Measurements from ENCODE around the gene LRRC7. TPM values are rescaled to one million over a fixed set of nuclear protein-coding genes. Genes with fewer than 3 reads are reported as not detected.

The LRRC7 gene
- total and polyA plus RNA-seq, 2 experiments from 2014 or later: 1.2 TPM; not detected in 1

GRCh38 chr1:70086897-70087296 is 519.2 kb downstream of the LRRC7 start:
- DNase-seq (ENCODE audit: low spot score): no peak
- no peak overlapping the region for H3K4me3 ChIP-seq

More at GRCh38 chr1:70086897-70087296, 519.2 kb downstream of the LRRC7 start:
- Mint-ChIP-seq H3K36me3 (ENCODE audit: low read depth) (no peaks in the 10 kb centered on the region), H3K4me1 (peaks cover 2% of the 10 kb centered on the region; the same call in 2 of the 3 replicates), H3K9me3 (no peaks in the 10 kb centered on the region), H3K27ac (no peak overlapping the region), H3K27me3 (ENCODE audit: insufficient read depth, low read depth, poor library complexity) (no peaks in the 10 kb centered on the region), H3K4me3 (no peak overlapping the region)
- no peak overlapping the region for H2AFZ ChIP-seq
- H3K4me1 ChIP-seq (ENCODE audit: insufficient read depth): no peaks in the 10 kb centered on the region
- no peak for TF ChIP-seq ZNF114 (CRISPR knock-in tag; IDR thresholded peaks at IDR 0.05)
- TF ChIP-seq ETS1 (IDR thresholded peaks at IDR 0.05): no peak
- no peak for TF ChIP-seq REST (IDR thresholded peaks at IDR 0.05; ENCODE audit: unreplicated experiment)
- TF ChIP-seq NANOG (IDR thresholded peaks at IDR 0.05; ENCODE audit: borderline replicate concordance): no peak
- TF ChIP-seq, protein P1, sequence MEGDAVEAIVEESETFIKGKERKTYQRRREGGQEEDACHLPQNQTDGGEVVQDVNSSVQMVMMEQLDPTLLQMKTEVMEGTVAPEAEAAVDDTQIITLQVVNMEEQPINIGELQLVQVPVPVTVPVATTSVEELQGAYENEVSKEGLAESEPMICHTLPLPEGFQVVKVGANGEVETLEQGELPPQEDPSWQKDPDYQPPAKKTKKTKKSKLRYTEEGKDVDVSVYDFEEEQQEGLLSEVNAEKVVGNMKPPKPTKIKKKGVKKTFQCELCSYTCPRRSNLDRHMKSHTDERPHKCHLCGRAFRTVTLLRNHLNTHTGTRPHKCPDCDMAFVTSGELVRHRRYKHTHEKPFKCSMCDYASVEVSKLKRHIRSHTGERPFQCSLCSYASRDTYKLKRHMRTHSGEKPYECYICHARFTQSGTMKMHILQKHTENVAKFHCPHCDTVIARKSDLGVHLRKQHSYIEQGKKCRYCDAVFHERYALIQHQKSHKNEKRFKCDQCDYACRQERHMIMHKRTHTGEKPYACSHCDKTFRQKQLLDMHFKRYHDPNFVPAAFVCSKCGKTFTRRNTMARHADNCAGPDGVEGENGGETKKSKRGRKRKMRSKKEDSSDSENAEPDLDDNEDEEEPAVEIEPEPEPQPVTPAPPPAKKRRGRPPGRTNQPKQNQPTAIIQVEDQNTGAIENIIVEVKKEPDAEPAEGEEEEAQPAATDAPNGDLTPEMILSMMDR (conservative IDR thresholded peaks at IDR 0.05; ENCODE audit: low read depth in 2 of 2): no peak
- no peak for TF ChIP-seq CREB1 (CRISPR knock-in tag; IDR thresholded peaks at IDR 0.05; ENCODE audit: low read depth)
- TF ChIP-seq, protein P2, sequence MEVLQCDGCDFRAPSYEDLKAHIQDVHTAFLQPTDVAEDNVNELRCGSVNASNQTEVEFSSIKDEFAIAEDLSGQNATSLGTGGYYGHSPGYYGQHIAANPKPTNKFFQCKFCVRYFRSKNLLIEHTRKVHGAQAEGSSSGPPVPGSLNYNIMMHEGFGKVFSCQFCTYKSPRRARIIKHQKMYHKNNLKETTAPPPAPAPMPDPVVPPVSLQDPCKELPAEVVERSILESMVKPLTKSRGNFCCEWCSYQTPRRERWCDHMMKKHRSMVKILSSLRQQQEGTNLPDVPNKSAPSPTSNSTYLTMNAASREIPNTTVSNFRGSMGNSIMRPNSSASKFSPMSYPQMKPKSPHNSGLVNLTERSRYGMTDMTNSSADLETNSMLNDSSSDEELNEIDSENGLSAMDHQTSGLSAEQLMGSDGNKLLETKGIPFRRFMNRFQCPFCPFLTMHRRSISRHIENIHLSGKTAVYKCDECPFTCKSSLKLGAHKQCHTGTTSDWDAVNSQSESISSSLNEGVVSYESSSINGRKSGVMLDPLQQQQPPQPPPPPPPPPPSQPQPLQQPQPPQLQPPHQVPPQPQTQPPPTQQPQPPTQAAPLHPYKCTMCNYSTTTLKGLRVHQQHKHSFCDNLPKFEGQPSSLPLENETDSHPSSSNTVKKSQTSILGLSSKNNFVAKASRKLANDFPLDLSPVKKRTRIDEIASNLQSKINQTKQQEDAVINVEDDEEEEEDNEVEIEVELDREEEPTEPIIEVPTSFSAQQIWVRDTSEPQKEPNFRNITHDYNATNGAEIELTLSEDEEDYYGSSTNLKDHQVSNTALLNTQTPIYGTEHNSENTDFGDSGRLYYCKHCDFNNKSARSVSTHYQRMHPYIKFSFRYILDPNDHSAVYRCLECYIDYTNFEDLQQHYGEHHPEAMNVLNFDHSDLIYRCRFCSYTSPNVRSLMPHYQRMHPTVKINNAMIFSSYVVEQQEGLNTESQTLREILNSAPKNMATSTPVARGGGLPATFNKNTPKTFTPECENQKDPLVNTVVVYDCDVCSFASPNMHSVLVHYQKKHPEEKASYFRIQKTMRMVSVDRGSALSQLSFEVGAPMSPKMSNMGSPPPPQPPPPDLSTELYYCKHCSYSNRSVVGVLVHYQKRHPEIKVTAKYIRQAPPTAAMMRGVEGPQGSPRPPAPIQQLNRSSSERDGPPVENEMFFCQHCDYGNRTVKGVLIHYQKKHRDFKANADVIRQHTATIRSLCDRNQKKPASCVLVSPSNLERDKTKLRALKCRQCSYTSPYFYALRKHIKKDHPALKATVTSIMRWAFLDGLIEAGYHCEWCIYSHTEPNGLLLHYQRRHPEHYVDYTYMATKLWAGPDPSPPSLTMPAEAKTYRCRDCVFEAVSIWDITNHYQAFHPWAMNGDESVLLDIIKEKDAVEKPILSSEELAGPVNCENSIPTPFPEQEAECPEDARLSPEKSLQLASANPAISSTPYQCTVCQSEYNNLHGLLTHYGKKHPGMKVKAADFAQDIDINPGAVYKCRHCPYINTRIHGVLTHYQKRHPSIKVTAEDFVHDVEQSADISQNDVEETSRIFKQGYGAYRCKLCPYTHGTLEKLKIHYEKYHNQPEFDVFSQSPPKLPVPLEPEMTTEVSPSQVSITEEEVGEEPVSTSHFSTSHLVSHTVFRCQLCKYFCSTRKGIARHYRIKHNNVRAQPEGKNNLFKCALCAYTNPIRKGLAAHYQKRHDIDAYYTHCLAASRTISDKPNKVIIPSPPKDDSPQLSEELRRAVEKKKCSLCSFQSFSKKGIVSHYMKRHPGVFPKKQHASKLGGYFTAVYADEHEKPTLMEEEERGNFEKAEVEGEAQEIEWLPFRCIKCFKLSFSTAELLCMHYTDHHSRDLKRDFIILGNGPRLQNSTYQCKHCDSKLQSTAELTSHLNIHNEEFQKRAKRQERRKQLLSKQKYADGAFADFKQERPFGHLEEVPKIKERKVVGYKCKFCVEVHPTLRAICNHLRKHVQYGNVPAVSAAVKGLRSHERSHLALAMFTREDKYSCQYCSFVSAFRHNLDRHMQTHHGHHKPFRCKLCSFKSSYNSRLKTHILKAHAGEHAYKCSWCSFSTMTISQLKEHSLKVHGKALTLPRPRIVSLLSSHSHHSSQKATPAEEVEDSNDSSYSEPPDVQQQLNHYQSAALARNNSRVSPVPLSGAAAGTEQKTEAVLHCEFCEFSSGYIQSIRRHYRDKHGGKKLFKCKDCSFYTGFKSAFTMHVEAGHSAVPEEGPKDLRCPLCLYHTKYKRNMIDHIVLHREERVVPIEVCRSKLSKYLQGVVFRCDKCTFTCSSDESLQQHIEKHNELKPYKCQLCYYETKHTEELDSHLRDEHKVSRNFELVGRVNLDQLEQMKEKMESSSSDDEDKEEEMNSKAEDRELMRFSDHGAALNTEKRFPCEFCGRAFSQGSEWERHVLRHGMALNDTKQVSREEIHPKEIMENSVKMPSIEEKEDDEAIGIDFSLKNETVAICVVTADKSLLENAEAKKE (CRISPR knock-in tag; IDR thresholded peaks at IDR 0.05): no peak
- no peak for TF ChIP-seq EZH2phosphoT487 (IDR thresholded peaks at IDR 0.05; ENCODE audit: unreplicated experiment)
- TF ChIP-seq ZNF331 (CRISPR knock-in tag; IDR thresholded peaks at IDR 0.05; ENCODE audit: low read depth): no peak
- no peaks in the 10 kb centered on the region for H4K20me1 ChIP-seq (replicated peaks; ENCODE audit: insufficient read depth)
- no peak overlapping the region for H3K27ac ChIP-seq (ENCODE audit: low read depth)
- no peaks in the 10 kb centered on the region for H3K27me3 ChIP-seq (ENCODE audit: insufficient read depth)
- no peaks in the 10 kb centered on the region for H3K79me2 ChIP-seq (replicated peaks; ENCODE audit: insufficient read depth)
- ATAC-seq: no peak
- no peaks in the 10 kb centered on the region for H3K9me2 ChIP-seq (ENCODE audit: insufficient read depth)
- H3K4me2 ChIP-seq: no peak overlapping the region
- H3K36me3 ChIP-seq (ENCODE audit: insufficient read depth): no peaks in the 10 kb centered on the region
- H3F3A ChIP-seq (replicated peaks; ENCODE audit: low read depth): no peaks in the 10 kb centered on the region
